ENCODE data around the gene TP73.

Gene TP73

GRCh38 chr1:3672971-3673361 is 20.6 kb downstream of the TP73 start:
- no peak for DNase-seq (ENCODE audit: low read depth)
- H3K4me3 ChIP-seq (ENCODE audit: low read length) = no peak overlapping the region
- TF ChIP-seq CTCF (conservative IDR thresholded peaks at IDR 0.05; ENCODE audit: low read depth, low read length) = no peak

- no peak for TF ChIP-seq CTCF (conservative IDR thresholded peaks at IDR 0.05; ENCODE audit: low read depth, low read length)
- H3K4me3 ChIP-seq (ENCODE audit: low read length) = no peak overlapping the region
- DNase-seq (ENCODE audit: low read depth) = no peak
Observed at GRCh38 chr1:3673381-3674099, 21.2 kb downstream of the TP73 start.

- DNase-seq (ENCODE audit: low read depth) = no peak
- no peak overlapping the region for H3K4me3 ChIP-seq (ENCODE audit: low read length)
- TF ChIP-seq CTCF (conservative IDR thresholded peaks at IDR 0.05; ENCODE audit: low read depth, low read length) = no peak
Observed at GRCh38 chr1:3674100-3675094, 22.1 kb downstream of the TP73 start.

- no peak for TF ChIP-seq CTCF (conservative IDR thresholded peaks at IDR 0.05; ENCODE audit: low read depth, low read length)
Observed at GRCh38 chr1:3675436-3675835, 23.1 kb downstream of the TP73 start.

GRCh38 chr1:3676581-3677470 is 24.5 kb downstream of the TP73 start:
- no peak overlapping the region for H3K4me3 ChIP-seq (ENCODE audit: low read length)
- TF ChIP-seq CTCF (conservative IDR thresholded peaks at IDR 0.05; ENCODE audit: low read depth, low read length) = no peak
- no peak for DNase-seq (ENCODE audit: low read depth)

More at GRCh38 chr1:3675436-3675835, 23.1 kb downstream of the TP73 start:
- DNase-seq (ENCODE audit: low read depth) = no peak
- no peak overlapping the region for H3K4me3 ChIP-seq (ENCODE audit: low read length)

- no peak for DNase-seq (ENCODE audit: low read depth)
- no peak for TF ChIP-seq CTCF (conservative IDR thresholded peaks at IDR 0.05; ENCODE audit: low read depth, low read length)
- H3K4me3 ChIP-seq (ENCODE audit: low read length) = no peak overlapping the region
Observed at GRCh38 chr1:3677484-3677883, 25.2 kb downstream of the TP73 start.

Measured in retinal pigment epithelial cell (primary cell).